Measurements from ENCODE around the gene MICAL1.

MICAL1 gene

GRCh38 chr6:109447878-109448555, 7.6 kb downstream of the MICAL1 start:
- H3K4me1 ChIP-seq (ENCODE audit: control insufficient read depth in 1 of 2, insufficient read depth in 2 of 2, low read length in 2 of 2): peaks cover 0 to 7% of the 10 kb centered on the region in 2 donors
- no peak overlapping the region for H3K27ac ChIP-seq (ENCODE audit: low read depth, low read length)
- no peak overlapping the region for H3K9ac ChIP-seq (ENCODE audit: low read depth in 1 of 2, low read length in 2 of 2)
- H3K27me3 ChIP-seq (ENCODE audit: control insufficient read depth in 1 of 2, insufficient read depth in 2 of 2, low read length in 2 of 2): no peaks in the 10 kb centered on the region
- H3K9me3 ChIP-seq (ENCODE audit: control insufficient read depth in 1 of 2, low read length in 2 of 2): no peaks in the 10 kb centered on the region
- H3K36me3 ChIP-seq (ENCODE audit: control insufficient read depth in 1 of 2, insufficient read depth in 2 of 2, low read length in 2 of 2): peaks cover 31 to 61% of the 10 kb centered on the region in 2 donors
- H3K4me3 ChIP-seq (ENCODE audit: low read depth in 1 of 2, low read length in 2 of 2): no peak overlapping the region

GRCh38 chr6:109447087-109447486, 8.5 kb downstream of the MICAL1 start:
- peaks cover 28 to 64% of the 10 kb centered on the region in 2 donors for H3K36me3 ChIP-seq (ENCODE audit: control insufficient read depth in 1 of 2, insufficient read depth in 2 of 2, low read length in 2 of 2)
- no peak overlapping the region for H3K27ac ChIP-seq (ENCODE audit: low read depth, low read length)
- H3K27me3 ChIP-seq (ENCODE audit: control insufficient read depth in 1 of 2, insufficient read depth in 2 of 2, low read length in 2 of 2): no peaks in the 10 kb centered on the region
- H3K4me1 ChIP-seq (ENCODE audit: control insufficient read depth in 1 of 2, insufficient read depth in 2 of 2, low read length in 2 of 2): peaks cover 6 to 13% of the 10 kb centered on the region in 2 donors
- H3K9me3 ChIP-seq (ENCODE audit: control insufficient read depth in 1 of 2, low read length in 2 of 2): no peaks in the 10 kb centered on the region
- H3K4me3 ChIP-seq (ENCODE audit: low read depth in 1 of 2, low read length in 2 of 2): no peak overlapping the region
- no peak overlapping the region for H3K9ac ChIP-seq (ENCODE audit: low read depth in 1 of 2, low read length in 2 of 2)

- Histone ChIP-seq H3K4me3 (ENCODE audit: low read depth in 1 of 2, low read length in 2 of 2) (no peak overlapping the region), H3K4me1 (ENCODE audit: control insufficient read depth in 1 of 2, insufficient read depth in 2 of 2, low read length in 2 of 2) (peaks cover 12 to 19% of the 10 kb centered on the region in 2 donors), H3K27me3 (ENCODE audit: control insufficient read depth in 1 of 2, insufficient read depth in 2 of 2, low read length in 2 of 2) (no peaks in the 10 kb centered on the region), H3K9ac (ENCODE audit: low read depth in 1 of 2, low read length in 2 of 2) (no peak overlapping the region), H3K27ac (ENCODE audit: low read depth, low read length) (no peak overlapping the region), H3K36me3 (ENCODE audit: control insufficient read depth in 1 of 2, insufficient read depth in 2 of 2, low read length in 2 of 2) (peaks cover 22 to 59% of the 10 kb centered on the region in 2 donors), H3K9me3 (ENCODE audit: control insufficient read depth in 1 of 2, low read length in 2 of 2) (no peaks in the 10 kb centered on the region)
Measured at GRCh38 chr6:109446541-109446940, 9.0 kb downstream of the MICAL1 start.

GRCh38 chr6:109446072-109446471, 9.5 kb downstream of the MICAL1 start:
- H3K36me3 ChIP-seq (ENCODE audit: control insufficient read depth in 1 of 2, insufficient read depth in 2 of 2, low read length in 2 of 2): peaks cover 20 to 59% of the 10 kb centered on the region in 2 donors
- H3K27me3 ChIP-seq (ENCODE audit: control insufficient read depth in 1 of 2, insufficient read depth in 2 of 2, low read length in 2 of 2): no peaks in the 10 kb centered on the region
- no peak overlapping the region for H3K4me3 ChIP-seq (ENCODE audit: low read depth in 1 of 2, low read length in 2 of 2)
- H3K9me3 ChIP-seq (ENCODE audit: control insufficient read depth in 1 of 2, low read length in 2 of 2): no peaks in the 10 kb centered on the region
- no peak overlapping the region for H3K27ac ChIP-seq (ENCODE audit: low read depth, low read length)
- no peak overlapping the region for H3K9ac ChIP-seq (ENCODE audit: low read depth in 1 of 2, low read length in 2 of 2)
- H3K4me1 ChIP-seq (ENCODE audit: control insufficient read depth in 1 of 2, insufficient read depth in 2 of 2, low read length in 2 of 2): peaks cover 14 to 21% of the 10 kb centered on the region in 2 donors

- H3K9ac ChIP-seq (ENCODE audit: low read depth in 1 of 2, low read length in 2 of 2): no peak overlapping the region
- H3K4me1 ChIP-seq (ENCODE audit: control insufficient read depth in 1 of 2, insufficient read depth in 2 of 2, low read length in 2 of 2): peaks cover 14 to 21% of the 10 kb centered on the region in 2 donors
- H3K4me3 ChIP-seq (ENCODE audit: low read depth in 1 of 2, low read length in 2 of 2): no peak overlapping the region
- peaks cover 20 to 54% of the 10 kb centered on the region in 2 donors for H3K36me3 ChIP-seq (ENCODE audit: control insufficient read depth in 1 of 2, insufficient read depth in 2 of 2, low read length in 2 of 2)
- H3K9me3 ChIP-seq (ENCODE audit: control insufficient read depth in 1 of 2, low read length in 2 of 2): no peaks in the 10 kb centered on the region
- no peak overlapping the region for H3K27ac ChIP-seq (ENCODE audit: low read depth, low read length)
- no peaks in the 10 kb centered on the region for H3K27me3 ChIP-seq (ENCODE audit: control insufficient read depth in 1 of 2, insufficient read depth in 2 of 2, low read length in 2 of 2)
Measured at GRCh38 chr6:109445382-109445781, 10.2 kb downstream of the MICAL1 start.

GRCh38 chr6:109443425-109443950, 12.1 kb downstream of the MICAL1 start:
- Histone ChIP-seq H3K4me1 (ENCODE audit: control insufficient read depth in 1 of 2, insufficient read depth in 2 of 2, low read length in 2 of 2) (peaks cover 14 to 21% of the 10 kb centered on the region in 2 donors), H3K27ac (ENCODE audit: low read depth, low read length) (no peak overlapping the region)

GRCh38 chr6:109442393-109442924, 13.1 kb downstream of the MICAL1 start:
- Histone ChIP-seq H3K36me3 (ENCODE audit: control insufficient read depth in 1 of 2, insufficient read depth in 2 of 2, low read length in 2 of 2) (peaks cover 16 to 53% of the 10 kb centered on the region in 2 donors), H3K27ac (ENCODE audit: low read depth, low read length) (no peak overlapping the region), H3K27me3 (ENCODE audit: control insufficient read depth in 1 of 2, insufficient read depth in 2 of 2, low read length in 2 of 2) (no peaks in the 10 kb centered on the region), H3K4me3 (ENCODE audit: low read depth in 1 of 2, low read length in 2 of 2) (peak overlapping the region; percentile 78 to 88), H3K9me3 (ENCODE audit: control insufficient read depth in 1 of 2, low read length in 2 of 2) (no peaks in the 10 kb centered on the region), H3K9ac (ENCODE audit: low read depth in 1 of 2, low read length in 2 of 2) (peak overlapping the region in 1 of 2 donors; percentile 90), H3K4me1 (ENCODE audit: control insufficient read depth in 1 of 2, insufficient read depth in 2 of 2, low read length in 2 of 2) (peaks cover 14 to 21% of the 10 kb centered on the region in 2 donors)

More at GRCh38 chr6:109443425-109443950, 12.1 kb downstream of the MICAL1 start:
- no peaks in the 10 kb centered on the region for H3K9me3 ChIP-seq (ENCODE audit: control insufficient read depth in 1 of 2, low read length in 2 of 2)
- H3K4me3 ChIP-seq (ENCODE audit: low read depth in 1 of 2, low read length in 2 of 2): no peak overlapping the region
- H3K27me3 ChIP-seq (ENCODE audit: control insufficient read depth in 1 of 2, insufficient read depth in 2 of 2, low read length in 2 of 2): no peaks in the 10 kb centered on the region
- H3K36me3 ChIP-seq (ENCODE audit: control insufficient read depth in 1 of 2, insufficient read depth in 2 of 2, low read length in 2 of 2): peaks cover 20 to 53% of the 10 kb centered on the region in 2 donors
- no peak overlapping the region for H3K9ac ChIP-seq (ENCODE audit: low read depth in 1 of 2, low read length in 2 of 2)

GRCh38 chr6:109441069-109441816, 14.3 kb downstream of the MICAL1 start:
- Histone ChIP-seq H3K4me3 (ENCODE audit: low read depth in 1 of 2, low read length in 2 of 2) (peak overlapping the region; percentile 78 to 88), H3K9ac (ENCODE audit: low read depth in 1 of 2, low read length in 2 of 2) (peak overlapping the region; percentile 84 to 90), H3K27ac (ENCODE audit: low read depth, low read length) (peak overlapping the region; percentile 78), H3K4me1 (ENCODE audit: control insufficient read depth in 1 of 2, insufficient read depth in 2 of 2, low read length in 2 of 2) (peaks cover 14 to 17% of the 10 kb centered on the region in 2 donors), H3K36me3 (ENCODE audit: control insufficient read depth in 1 of 2, insufficient read depth in 2 of 2, low read length in 2 of 2) (peaks cover 12 to 41% of the 10 kb centered on the region in 2 donors), H3K9me3 (ENCODE audit: control insufficient read depth in 1 of 2, low read length in 2 of 2) (no peaks in the 10 kb centered on the region), H3K27me3 (ENCODE audit: control insufficient read depth in 1 of 2, insufficient read depth in 2 of 2, low read length in 2 of 2) (no peaks in the 10 kb centered on the region)

- H3K4me1 ChIP-seq (ENCODE audit: control insufficient read depth in 1 of 2, insufficient read depth in 2 of 2, low read length in 2 of 2): peaks cover 14 to 15% of the 10 kb centered on the region in 2 donors
Measured at GRCh38 chr6:109440331-109441068, 15.1 kb downstream of the MICAL1 start, which contains the start of the genes PPIL6 and SMPD2. Gene PPIL6 (minus strand): TSS chr6:109440628. CDS start chr6:109440590, 38 bp downstream. Gene SMPD2 (plus strand): TSS chr6:109440724. CDS start chr6:109441122, 398 bp downstream.

More at GRCh38 chr6:109440331-109441068, 15.1 kb downstream of the MICAL1 start, which contains the start of the genes PPIL6 and SMPD2:
- H3K9ac ChIP-seq (ENCODE audit: low read depth in 1 of 2, low read length in 2 of 2): peak within 1 kb of the TSS; percentile 84 to 90
- peaks cover 10 to 34% of the 10 kb centered on the region in 2 donors for H3K36me3 ChIP-seq (ENCODE audit: control insufficient read depth in 1 of 2, insufficient read depth in 2 of 2, low read length in 2 of 2)
- no peaks in the 10 kb centered on the region for H3K9me3 ChIP-seq (ENCODE audit: control insufficient read depth in 1 of 2, low read length in 2 of 2)
- peak within 1 kb of the TSS; percentile 78 for H3K27ac ChIP-seq (ENCODE audit: low read depth, low read length)
- H3K27me3 ChIP-seq (ENCODE audit: control insufficient read depth in 1 of 2, insufficient read depth in 2 of 2, low read length in 2 of 2): no peaks in the 10 kb centered on the region
- H3K4me3 ChIP-seq (ENCODE audit: low read depth in 1 of 2, low read length in 2 of 2): peak within 1 kb of the TSS; percentile 78 to 88

All from duodenal mucosa (tissue), 2 donors.